ENCODE measurements around the gene SLC35F1. TPM values are rescaled to one million over a fixed set of nuclear protein-coding genes. Genes with fewer than 3 reads are reported as not detected.

Gene SLC35F1
- total RNA-seq, 1 donor from 2014 or later = 4.5 TPM

GRCh38 chr6:118134736-118135135 lies 227.7 kb downstream of the SLC35F1 start:
- Mint-ChIP-seq H3K9me3 (ENCODE audit: low read depth) (no peaks in the 10 kb centered on the region), H3K4me1 (ENCODE audit: low read depth) (no peaks in the 10 kb centered on the region), H3K36me3 (ENCODE audit: insufficient read depth) (no peaks in the 10 kb centered on the region), H3K27ac (no peak overlapping the region), H3K4me3 (ENCODE audit: low read depth) (no peak overlapping the region), H3K27me3 (no peaks in the 10 kb centered on the region)
- no peak for DNase-seq (ENCODE audit: low spot score, unreplicated experiment)
- TF ChIP-seq CTCF (IDR thresholded peaks at IDR 0.05; ENCODE audit: unreplicated experiment) = no peak

- H3K4me3 Mint-ChIP-seq (ENCODE audit: low read depth) = no peak overlapping the region
- H3K27me3 Mint-ChIP-seq = no peaks in the 10 kb centered on the region
- H3K9me3 Mint-ChIP-seq (ENCODE audit: low read depth) = no peaks in the 10 kb centered on the region
- H3K27ac Mint-ChIP-seq = no peak overlapping the region
- TF ChIP-seq CTCF (IDR thresholded peaks at IDR 0.05; ENCODE audit: unreplicated experiment) = no peak
- H3K4me1 Mint-ChIP-seq (ENCODE audit: low read depth) = no peaks in the 10 kb centered on the region
- no peak for DNase-seq (ENCODE audit: low spot score, unreplicated experiment)
- H3K36me3 Mint-ChIP-seq (ENCODE audit: insufficient read depth) = no peaks in the 10 kb centered on the region
These were observed 228.3 kb downstream of the SLC35F1 start for GRCh38 chr6:118135371-118135770.

DNA sequence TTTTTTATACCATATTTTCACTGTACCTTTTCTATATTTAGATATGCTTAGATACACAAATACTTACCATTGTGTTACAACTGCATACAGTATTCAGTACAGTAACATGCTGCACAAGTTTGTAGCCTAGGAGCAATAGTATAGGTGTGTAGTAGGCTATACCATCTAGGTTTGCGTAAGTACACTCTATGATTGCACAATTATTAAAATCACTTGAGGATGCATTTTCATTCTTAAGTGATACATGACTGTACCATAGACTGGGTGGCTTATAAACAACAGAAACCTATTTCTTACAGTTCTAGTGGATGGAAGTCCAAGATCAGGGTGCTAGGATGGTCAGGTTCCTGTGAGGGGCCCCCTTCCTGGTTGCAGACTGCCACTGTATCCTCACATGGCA lies 234.1 kb downstream of the SLC35F1 start:
- Mint-ChIP-seq H3K27ac (no peak overlapping the region), H3K27me3 (no peaks in the 10 kb centered on the region), H3K4me1 (ENCODE audit: low read depth) (no peaks in the 10 kb centered on the region), H3K9me3 (ENCODE audit: low read depth) (no peaks in the 10 kb centered on the region), H3K4me3 (ENCODE audit: low read depth) (no peak overlapping the region), H3K36me3 (ENCODE audit: insufficient read depth) (no peaks in the 10 kb centered on the region)
- TF ChIP-seq CTCF (IDR thresholded peaks at IDR 0.05; ENCODE audit: unreplicated experiment) = no peak
- no peak for DNase-seq (ENCODE audit: low spot score, unreplicated experiment)

- no peak for TF ChIP-seq CTCF (IDR thresholded peaks at IDR 0.05; ENCODE audit: unreplicated experiment)
- Mint-ChIP-seq H3K9me3 (ENCODE audit: low read depth) (no peaks in the 10 kb centered on the region), H3K4me1 (ENCODE audit: low read depth) (peaks cover 2% of the 10 kb centered on the region), H3K4me3 (ENCODE audit: low read depth) (no peak overlapping the region), H3K27me3 (no peaks in the 10 kb centered on the region), H3K36me3 (ENCODE audit: insufficient read depth) (no peaks in the 10 kb centered on the region), H3K27ac (no peak overlapping the region)
- no peak for DNase-seq (ENCODE audit: low spot score, unreplicated experiment)
These were observed 239.5 kb downstream of the SLC35F1 start for GRCh38 chr6:118146584-118146983.

DNA sequence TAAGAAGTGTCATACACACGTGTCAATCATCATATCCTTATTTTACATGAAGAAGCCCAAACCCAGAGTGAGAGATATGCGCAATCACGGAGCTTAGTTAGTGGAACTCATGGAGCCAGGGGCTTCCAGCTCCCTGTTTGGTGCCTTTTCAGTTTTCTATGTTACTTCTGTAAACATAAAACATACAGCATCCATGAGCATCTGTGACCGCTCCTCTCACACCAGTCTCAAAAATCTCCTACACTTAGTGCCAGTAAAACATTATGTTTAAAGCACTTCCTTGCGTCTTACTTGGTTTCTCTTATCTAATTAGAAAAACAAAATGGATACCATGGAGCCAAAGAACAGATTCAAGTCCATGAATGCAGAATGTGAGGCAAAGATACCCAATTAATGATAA lies 240.4 kb downstream of the SLC35F1 start:
- Mint-ChIP-seq H3K27me3 (no peaks in the 10 kb centered on the region), H3K36me3 (ENCODE audit: insufficient read depth) (no peaks in the 10 kb centered on the region), H3K27ac (no peak overlapping the region), H3K4me1 (ENCODE audit: low read depth) (peaks cover 2% of the 10 kb centered on the region), H3K4me3 (ENCODE audit: low read depth) (no peak overlapping the region), H3K9me3 (ENCODE audit: low read depth) (no peaks in the 10 kb centered on the region)
- DNase-seq (ENCODE audit: low spot score, unreplicated experiment) = no peak
- no peak for TF ChIP-seq CTCF (IDR thresholded peaks at IDR 0.05; ENCODE audit: unreplicated experiment)

All from progenitor cell of endocrine pancreas (in vitro differentiated cells).